HG03025 (cell line): ENCODE measurements around the gene CDHR5.

Source experiments
- ATAC-seq: cut with Tn5 transposase; IDR thresholded peaks from one replicate; pipeline ENCODE4 v1.9.1; 2021; ENCODE audit warnings: mild to moderate bottlenecking, moderate library complexity; ENCODE audit not compliant: unreplicated experiment, low FRiP score

CDHR5 gene

GRCh38 chr11:645536-645935 lies 20.8 kb upstream of the CDHR5 start:
- no peak for ATAC-seq

DNA sequence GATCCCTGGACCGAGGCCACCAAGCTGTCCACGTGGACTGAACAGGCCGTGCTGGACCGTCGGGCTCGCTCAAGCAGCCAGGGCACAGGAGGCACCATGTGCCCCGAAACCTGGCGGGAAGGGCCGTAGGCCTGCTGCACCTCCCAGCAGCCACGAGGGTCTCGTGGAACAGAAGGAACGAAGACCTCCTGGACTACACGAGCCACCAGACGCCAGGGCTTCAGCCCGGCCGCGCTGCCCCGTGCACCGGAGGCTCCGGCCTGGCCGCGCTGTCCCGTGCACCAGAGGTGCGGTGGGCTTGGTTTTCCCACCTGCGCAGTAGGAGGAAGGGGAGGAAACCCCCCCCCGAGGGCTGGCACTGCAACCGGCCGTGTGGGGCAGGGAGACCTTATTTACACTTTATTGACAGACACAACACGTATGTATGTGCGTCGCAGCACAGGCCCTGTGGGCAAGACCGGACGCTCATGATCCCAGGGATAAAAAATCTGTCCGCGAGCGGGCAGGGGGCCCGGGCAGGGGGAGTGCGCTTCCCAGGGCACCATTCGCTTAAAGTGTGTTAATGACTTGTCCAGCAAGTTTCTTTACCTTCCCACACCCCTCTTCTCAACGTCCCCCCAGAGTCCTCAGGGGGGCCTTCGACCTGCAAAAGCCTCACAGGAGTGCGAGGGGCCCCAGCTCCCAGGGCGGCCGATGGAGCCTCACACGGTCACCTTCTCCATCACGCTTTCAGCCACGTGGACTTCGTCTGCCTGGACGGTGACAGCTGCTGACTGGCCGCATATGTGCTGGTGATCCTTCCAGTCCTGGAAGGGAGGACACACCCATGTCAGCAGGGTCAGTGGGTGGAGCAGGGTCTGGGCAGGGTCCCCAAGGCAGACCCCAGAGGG lies 19.3 kb upstream of the CDHR5 start:
- ATAC-seq = no peak

DNA sequence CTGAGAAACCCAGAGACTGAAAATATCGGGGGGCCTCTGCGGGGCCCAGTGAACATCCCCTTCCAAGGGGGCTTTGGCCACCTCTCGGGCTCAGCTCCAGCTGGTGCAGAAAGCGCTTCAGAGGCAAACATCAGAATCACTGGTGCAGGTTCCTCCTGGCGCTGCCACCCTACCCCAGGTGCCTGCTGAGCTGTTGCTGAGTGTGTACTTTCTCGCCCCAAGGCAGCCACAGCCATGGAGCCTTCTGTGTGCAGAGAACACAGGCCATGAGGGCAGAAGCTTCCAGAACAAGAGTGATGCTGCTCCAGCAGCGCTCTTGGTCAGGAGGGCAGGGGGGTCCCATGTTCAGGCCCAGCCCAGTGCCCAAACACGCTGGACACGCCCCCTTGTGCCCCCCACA lies 18.6 kb upstream of the CDHR5 start:
- no peak for ATAC-seq

- ATAC-seq = no peak
Observed at GRCh38 chr11:641806-642370, 17.1 kb upstream of the CDHR5 start.

- no peak for ATAC-seq
Observed at GRCh38 chr11:640021-640706, 15.4 kb upstream of the CDHR5 start.

- ATAC-seq = no peak
Observed at GRCh38 chr11:639332-639955, 14.7 kb upstream of the CDHR5 start.

DNA sequence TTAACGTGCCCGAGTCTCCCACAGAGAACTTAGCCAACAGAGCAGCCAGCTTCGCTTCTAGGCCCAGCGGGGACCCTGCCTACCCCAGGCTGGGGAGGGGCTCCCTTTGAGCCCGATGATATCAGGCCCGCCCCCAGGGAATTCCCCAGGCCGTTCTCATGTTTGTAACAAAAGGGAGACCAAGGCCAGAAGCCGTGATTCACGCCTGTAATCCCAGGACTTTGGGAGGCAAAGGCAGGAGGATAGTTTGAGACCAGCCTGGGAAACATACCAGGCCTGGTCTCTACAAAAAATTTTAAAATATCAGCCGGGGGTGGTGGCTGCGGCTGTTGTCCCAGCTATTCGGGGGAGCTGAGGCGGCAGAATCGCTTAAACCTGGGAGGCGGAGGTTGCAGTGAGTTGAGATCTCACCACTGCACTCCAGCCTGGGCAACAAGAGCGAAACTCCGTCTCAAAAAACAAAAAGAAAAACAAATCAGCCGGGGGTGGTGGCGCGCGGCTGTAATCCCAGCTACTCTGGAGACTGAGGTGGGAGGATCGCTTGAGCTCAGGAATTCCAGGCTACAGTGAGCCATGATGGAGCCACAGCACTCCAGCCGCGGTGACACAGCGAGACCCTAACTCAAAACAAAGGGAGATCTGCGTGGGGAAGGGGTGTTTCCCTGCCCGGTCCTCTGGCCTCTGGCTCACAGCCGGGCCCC lies 14.0 kb upstream of the CDHR5 start:
- no peak for ATAC-seq

- ATAC-seq = no peak
Observed at GRCh38 chr11:637593-638521, 13.1 kb upstream of the CDHR5 start.

DNA sequence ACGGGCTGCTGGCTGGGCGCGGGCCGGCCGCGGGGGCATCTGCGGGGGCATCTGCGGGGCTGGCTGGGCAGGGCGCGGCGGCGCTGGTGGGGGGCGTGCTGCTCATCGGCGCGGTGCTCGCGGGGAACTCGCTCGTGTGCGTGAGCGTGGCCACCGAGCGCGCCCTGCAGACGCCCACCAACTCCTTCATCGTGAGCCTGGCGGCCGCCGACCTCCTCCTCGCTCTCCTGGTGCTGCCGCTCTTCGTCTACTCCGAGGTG lies 12.5 kb upstream of the CDHR5 start:
- ATAC-seq = no peak

DNA sequence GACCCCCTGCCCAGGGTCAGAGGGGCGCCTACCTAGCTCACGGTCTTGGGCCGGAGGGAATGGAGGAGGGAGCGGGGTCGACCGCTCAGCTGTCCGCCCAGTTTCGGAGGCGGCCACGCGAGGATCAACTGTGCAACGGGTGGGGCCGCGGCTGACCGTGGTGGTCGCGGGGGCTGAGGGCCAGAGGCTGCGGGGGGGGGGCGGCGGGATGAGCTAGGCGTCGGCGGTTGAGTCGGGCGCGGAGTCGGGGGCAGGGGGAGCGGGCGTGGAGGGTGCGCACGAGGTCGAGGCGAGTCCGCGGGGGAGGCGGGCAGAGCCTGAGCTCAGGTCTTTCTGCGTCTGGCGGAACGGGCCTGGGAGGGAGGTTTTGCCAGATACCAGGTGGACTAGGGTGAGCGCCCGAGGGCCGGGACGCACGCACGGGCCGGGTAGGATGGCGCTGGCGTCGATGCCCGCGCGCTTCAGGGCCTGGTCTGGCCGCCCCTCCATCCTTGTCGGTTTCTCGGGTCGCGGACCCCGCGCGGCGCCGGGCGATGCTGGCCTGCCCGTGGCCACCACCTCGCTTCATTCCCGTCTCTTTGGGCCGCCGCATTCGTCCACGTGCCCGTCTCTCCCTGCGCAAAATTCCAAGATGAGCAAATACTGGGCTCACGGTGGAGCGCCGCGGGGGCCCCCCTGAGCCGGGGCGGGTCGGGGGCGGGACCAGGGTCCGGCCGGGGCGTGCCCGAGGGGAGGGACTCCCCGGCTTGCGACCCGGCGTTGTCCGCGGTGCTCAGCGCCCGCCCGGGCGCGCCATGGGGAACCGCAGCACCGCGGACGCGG lies 12.0 kb upstream of the CDHR5 start, which contains the start of gene DRD4:
TSS of gene DRD4 (plus strand) at position 759 of the 822 bp plus-strand sequence. CDS start at position 795, 36 bp downstream.
- ATAC-seq = no peak

GRCh38 chr11:635945-636510 lies 11.3 kb upstream of the CDHR5 start:
- no peak for ATAC-seq

DNA sequence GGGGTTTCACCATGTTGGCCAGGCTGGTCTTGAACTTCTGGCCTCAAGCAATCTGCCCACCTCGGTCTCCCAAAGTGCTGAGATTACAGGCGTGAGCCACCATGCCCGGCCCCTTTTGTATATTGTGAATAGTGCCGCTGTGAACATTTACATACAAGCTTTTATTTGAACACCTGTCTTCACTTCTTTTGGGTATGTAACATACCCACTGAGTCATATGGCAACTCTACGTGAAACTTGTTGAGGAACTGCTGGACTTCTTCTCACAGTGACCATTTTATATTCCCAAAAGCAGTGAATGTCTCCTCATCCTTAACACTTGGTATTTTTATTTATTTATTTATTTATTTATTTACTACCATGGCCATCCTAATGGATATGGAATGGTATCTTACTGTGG lies 6.1 kb upstream of the CDHR5 start:
- ATAC-seq = no peak

- no peak for ATAC-seq
Observed at GRCh38 chr11:629237-629583, 4.5 kb upstream of the CDHR5 start.

DNA sequence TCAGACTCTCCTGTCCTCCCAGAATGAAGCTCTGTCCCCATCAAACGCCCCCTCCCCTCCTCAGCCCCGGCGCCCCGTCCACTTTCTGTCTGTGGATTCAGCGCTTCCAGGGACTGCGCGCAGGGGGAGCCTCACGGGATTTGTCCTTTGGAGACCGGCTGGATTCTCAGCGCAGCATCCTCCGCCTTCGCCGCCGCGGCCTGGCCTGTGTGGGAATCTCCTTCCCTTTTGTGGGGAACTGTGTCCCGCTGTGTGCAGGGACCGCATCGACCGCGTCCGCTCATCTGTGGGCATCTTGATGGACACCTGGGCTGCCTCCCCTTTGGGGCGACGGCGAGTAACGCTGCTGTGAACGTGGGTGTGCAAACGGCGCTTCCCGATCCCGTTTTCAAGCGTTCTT lies 3.3 kb upstream of the CDHR5 start:
- no peak for ATAC-seq

DNA sequence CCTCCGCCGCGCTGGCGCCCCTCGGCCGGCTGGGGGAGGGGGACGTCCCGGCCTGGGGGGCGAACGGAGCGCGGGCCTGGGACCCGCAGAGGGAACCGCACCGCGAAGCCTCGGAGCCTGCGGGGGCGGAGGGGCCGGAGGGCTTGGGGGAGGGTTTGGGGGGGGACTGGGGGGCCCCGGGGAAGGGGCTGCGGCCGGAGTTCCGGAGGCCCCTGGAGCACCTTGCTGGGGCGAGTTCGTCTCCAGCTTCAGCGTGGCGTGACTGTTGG lies 2.5 kb upstream of the CDHR5 start:
- ATAC-seq = no peak

- no peak for ATAC-seq
Observed at GRCh38 chr11:626475-627307, 1.9 kb upstream of the CDHR5 start, which contains the start of gene SCT. SCT (minus strand) TSS chr11:627181; CDS start chr11:627143, 38 bp downstream.

- ATAC-seq = no peak
Observed at GRCh38 chr11:625636-626268, 997 bp upstream of the CDHR5 start.
